RWPE2 (cell line): ENCODE data around the gene FASN.

Experiments
- ATAC-seq: fragments of 200-7000 bp; cut with Tn5 transposase; 3 replicates; pipeline ENCODE4 v1.9.1; 2021; ENCODE audit warnings: low read depth
- DNase-seq: peaks from one replicate; pipeline ENCODE4 v3.0.0-alpha.2; 2020; ENCODE audit warnings: low spot score
- H3K27ac ChIP-seq: fragments of 450-650 bp; 2 replicates; pipeline ENCODE4 v1.5.1; 2017; ENCODE audit warnings: mild to moderate bottlenecking; ENCODE audit not compliant: poor library complexity, severe bottlenecking
- H3K27me3 ChIP-seq: fragments of 250-450 bp; sonication (Bioruptor Pico); 2 replicates; pipeline ENCODE4 v1.5.1; 2021; ENCODE audit warnings: mild to moderate bottlenecking, moderate library complexity; ENCODE audit not compliant: insufficient read depth, poor library complexity, severe bottlenecking
- H3K36me3 ChIP-seq: fragments of 250-450 bp; sonication (Bioruptor Pico); 2 replicates; pipeline ENCODE4 v1.5.1; 2020; ENCODE audit warnings: low read depth, mild to moderate bottlenecking, moderate library complexity
- H3K4me1 ChIP-seq: fragments of 250-450 bp; sonication (Bioruptor Pico); 2 replicates; pipeline ENCODE4 v1.5.1; 2021; ENCODE audit warnings: mild to moderate bottlenecking, moderate library complexity; ENCODE audit not compliant: insufficient read depth, poor library complexity, severe bottlenecking
- H3K4me3 ChIP-seq: fragments of 250-450 bp; sonication (Bioruptor Pico); 2 replicates; pipeline ENCODE4 v1.5.1; 2021; ENCODE audit warnings: mild to moderate bottlenecking, moderate library complexity; ENCODE audit not compliant: severe bottlenecking
- H3K9me3 ChIP-seq: fragments of 250-450 bp; sonication (Bioruptor Pico); 2 replicates; pipeline ENCODE4 v1.5.1; 2021; ENCODE audit warnings: mild to moderate bottlenecking, moderate library complexity; ENCODE audit not compliant: severe bottlenecking
- TF ChIP-seq, protein P1 (sequence below): fragments of 450-650 bp; IDR thresholded peaks from one replicate; pipeline ENCODE4 v1.5.1; 2017; ENCODE audit warnings: mild to moderate bottlenecking, moderate library complexity; ENCODE audit not compliant: poor library complexity, severe bottlenecking

Gene FASN

DNA sequence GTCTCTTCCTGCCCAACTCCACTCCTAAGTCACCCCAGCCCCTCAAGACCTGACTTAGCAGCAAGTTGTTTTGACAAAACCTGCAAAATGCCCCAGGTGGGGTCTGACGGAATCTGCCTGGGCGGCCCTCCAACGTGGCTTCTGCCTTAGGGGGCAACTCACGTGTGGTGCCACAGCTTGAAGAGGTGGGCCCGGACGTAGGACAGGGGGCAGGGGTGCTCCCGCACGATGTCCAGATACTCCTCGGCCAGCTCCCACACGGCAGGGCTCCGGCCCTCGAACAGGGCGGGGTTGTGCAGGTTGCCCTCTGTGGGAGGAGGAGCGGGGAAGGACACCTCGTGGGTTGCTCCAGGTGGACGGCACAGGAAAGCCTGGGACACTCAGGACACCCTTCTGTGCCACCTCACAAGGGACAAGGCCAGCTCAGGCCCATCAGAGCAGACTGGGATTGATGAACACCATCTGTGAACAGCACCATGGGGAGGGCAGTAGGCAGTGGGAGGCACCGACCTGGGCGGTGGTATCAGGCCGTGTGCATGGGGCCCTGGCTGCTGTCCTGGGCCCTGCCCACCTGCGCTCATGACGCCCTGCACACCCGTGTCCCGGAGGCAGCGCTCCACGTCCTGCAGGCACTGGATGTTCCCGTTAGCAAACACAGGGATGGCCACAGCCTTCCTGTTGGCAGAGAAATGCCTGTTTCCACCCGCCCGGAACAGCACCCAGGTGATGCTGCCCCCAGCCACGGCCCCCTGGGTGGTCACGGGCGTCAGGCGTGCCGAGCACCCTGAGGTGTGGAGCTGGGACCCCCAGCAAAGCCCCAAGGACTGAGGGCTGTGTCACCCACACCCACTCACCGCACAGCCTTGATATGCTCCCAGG is 36.8 kb downstream of the FASN start:
- peaks cover 80% of the 10 kb centered on the region for H3K36me3 ChIP-seq
- no peaks in the 10 kb centered on the region for H3K27me3 ChIP-seq
- ATAC-seq, result no peak

GRCh38 chr17:82060614-82061013 is 37.4 kb downstream of the FASN start:
- H3K36me3 ChIP-seq, result peaks cover 85% of the 10 kb centered on the region

More for the DNA sequence above, 36.8 kb downstream of the FASN start:
- TF ChIP-seq, protein P1, sequence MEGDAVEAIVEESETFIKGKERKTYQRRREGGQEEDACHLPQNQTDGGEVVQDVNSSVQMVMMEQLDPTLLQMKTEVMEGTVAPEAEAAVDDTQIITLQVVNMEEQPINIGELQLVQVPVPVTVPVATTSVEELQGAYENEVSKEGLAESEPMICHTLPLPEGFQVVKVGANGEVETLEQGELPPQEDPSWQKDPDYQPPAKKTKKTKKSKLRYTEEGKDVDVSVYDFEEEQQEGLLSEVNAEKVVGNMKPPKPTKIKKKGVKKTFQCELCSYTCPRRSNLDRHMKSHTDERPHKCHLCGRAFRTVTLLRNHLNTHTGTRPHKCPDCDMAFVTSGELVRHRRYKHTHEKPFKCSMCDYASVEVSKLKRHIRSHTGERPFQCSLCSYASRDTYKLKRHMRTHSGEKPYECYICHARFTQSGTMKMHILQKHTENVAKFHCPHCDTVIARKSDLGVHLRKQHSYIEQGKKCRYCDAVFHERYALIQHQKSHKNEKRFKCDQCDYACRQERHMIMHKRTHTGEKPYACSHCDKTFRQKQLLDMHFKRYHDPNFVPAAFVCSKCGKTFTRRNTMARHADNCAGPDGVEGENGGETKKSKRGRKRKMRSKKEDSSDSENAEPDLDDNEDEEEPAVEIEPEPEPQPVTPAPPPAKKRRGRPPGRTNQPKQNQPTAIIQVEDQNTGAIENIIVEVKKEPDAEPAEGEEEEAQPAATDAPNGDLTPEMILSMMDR, result no peak
- Histone ChIP-seq H3K4me1 (no peaks in the 10 kb centered on the region), H3K4me3 (no peak overlapping the region), H3K9me3 (no peaks in the 10 kb centered on the region), H3K27ac (no peak overlapping the region)
- DNase-seq, result no peak

GRCh38 chr17:82060001-82060380 is 38.0 kb downstream of the FASN start:
- Histone ChIP-seq H3K9me3 (no peaks in the 10 kb centered on the region), H3K27ac (no peak overlapping the region), H3K4me3 (no peak overlapping the region), H3K36me3 (peaks cover 89% of the 10 kb centered on the region), H3K4me1 (no peaks in the 10 kb centered on the region), H3K27me3 (no peaks in the 10 kb centered on the region)
- DNase-seq (no peak), ATAC-seq (no peak)
- TF ChIP-seq, protein P1, result no peak

More at GRCh38 chr17:82060614-82061013, 37.4 kb downstream of the FASN start:
- no peak for DNase-seq
- no peaks in the 10 kb centered on the region for H3K4me1 ChIP-seq
- H3K27me3 ChIP-seq, result no peaks in the 10 kb centered on the region
- TF ChIP-seq, protein P1, result no peak
- no peak for ATAC-seq
- no peak overlapping the region for H3K4me3 ChIP-seq
- H3K27ac ChIP-seq, result no peak overlapping the region
- H3K9me3 ChIP-seq, result no peaks in the 10 kb centered on the region

- H3K27me3 ChIP-seq, result no peaks in the 10 kb centered on the region
- TF ChIP-seq, protein P1, result no peak
- ATAC-seq (0 out of 3 replicates have a peak, but pooled peaks have one; percentile 1), DNase-seq (peak; percentile 68)
- H3K36me3 ChIP-seq, result peaks cover 93% of the 10 kb centered on the region
- H3K9me3 ChIP-seq, result no peaks in the 10 kb centered on the region
- no peak overlapping the region for H3K27ac ChIP-seq
- H3K4me3 ChIP-seq, result no peak overlapping the region
- H3K4me1 ChIP-seq, result no peaks in the 10 kb centered on the region
Measured at GRCh38 chr17:82059272-82060000, 38.6 kb downstream of the FASN start.

DNA sequence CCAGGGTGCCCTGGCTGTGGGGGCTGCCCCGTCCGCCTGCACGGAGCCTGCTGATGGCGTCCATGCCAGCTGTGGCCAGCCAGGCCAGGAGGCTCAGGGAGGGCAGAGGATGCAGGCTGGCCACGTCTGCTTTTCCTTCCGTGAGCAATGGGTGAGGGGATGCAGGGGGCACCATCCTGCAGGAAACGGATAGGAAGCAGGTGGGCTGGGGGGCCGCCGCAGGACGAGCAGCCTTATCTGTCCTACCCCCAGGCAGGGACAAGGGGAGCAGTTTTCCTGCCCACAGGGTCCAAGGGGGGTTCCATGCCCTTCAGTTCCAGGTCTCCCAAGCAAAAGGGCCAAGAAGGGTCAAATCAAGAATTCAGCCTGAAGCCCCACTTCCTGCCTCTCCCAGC is 39.2 kb downstream of the FASN start:
- ATAC-seq (no peak), DNase-seq (peak; percentile 70)
- TF ChIP-seq, protein P1, result no peak
- H3K9me3 ChIP-seq, result no peaks in the 10 kb centered on the region
- no peak overlapping the region for H3K27ac ChIP-seq
- H3K4me1 ChIP-seq, result no peaks in the 10 kb centered on the region
- H3K27me3 ChIP-seq, result no peaks in the 10 kb centered on the region
- H3K4me3 ChIP-seq, result no peak overlapping the region
- H3K36me3 ChIP-seq, result peaks cover 93% of the 10 kb centered on the region
